ENCODE data around the gene IL2RA. TPM values are rescaled to one million over a fixed set of nuclear protein-coding genes. Genes with fewer than 3 reads are reported as not detected.

IL2RA gene
- total and polyA plus RNA-seq, 2 donors (not counting 3 experiments of a cell fraction or from before 2014, with no cell fraction given): not detected

DNA sequence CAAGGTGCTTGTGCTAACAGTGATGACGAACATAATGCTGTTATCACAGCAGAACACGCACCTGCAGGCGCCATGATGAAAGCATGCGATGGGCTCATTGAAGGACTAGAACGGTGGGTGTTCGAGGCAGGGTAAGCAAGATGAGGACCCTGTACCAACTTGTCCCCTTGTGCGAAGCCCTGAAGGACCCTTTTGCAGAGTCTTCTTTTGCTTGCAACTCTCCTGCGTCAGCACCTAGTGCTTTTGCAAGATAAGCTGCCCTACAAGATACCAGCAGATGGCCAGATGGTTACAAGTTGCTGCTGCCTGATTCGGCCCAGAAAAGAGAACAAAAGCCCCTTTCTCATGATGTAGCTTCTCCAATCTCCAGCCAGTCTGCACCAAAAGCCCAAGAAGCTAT is 80.6 kb downstream of the IL2RA start:
- Histone ChIP-seq H3K9me3 (replicated peaks; ENCODE audit: control insufficient read depth, insufficient read depth, low read length) (no peaks in the 10 kb centered on the region), H3K4me2 (ENCODE audit: insufficient read depth, low read length) (no peak overlapping the region), H2AFZ (ENCODE audit: low read depth, low read length) (no peak overlapping the region), H3K79me2 (ENCODE audit: control insufficient read depth, insufficient read depth, low read length) (peaks cover 3% of the 10 kb centered on the region), H3K36me3 (ENCODE audit: control insufficient read depth in 2 of 2, extremely low read depth in 1 of 2, insufficient read depth in 2 of 2, low read length in 2 of 2) (no peaks in the 10 kb centered on the region), H3K27ac (ENCODE audit: insufficient read depth, low read depth, low read length) (no peak overlapping the region), H3K4me3 (replicated peaks in 1 of 3; ENCODE audit: insufficient read depth in 1 of 3, low read depth in 1 of 3, low read length in 3 of 3) (no peak overlapping the region), H3K27me3 (ENCODE audit: control insufficient read depth in 2 of 2, insufficient read depth in 2 of 2, low read length in 2 of 2) (peaks cover 0 to 5% of the 10 kb centered on the region in 2 experiments), H3K9me1 (replicated peaks; ENCODE audit: control insufficient read depth, extremely low read depth, insufficient read depth, low read length) (no peaks in the 10 kb centered on the region), H3K9ac (replicated peaks; ENCODE audit: extremely low read depth, insufficient read depth, low read length) (no peak overlapping the region), H4K20me1 (replicated peaks; ENCODE audit: control insufficient read depth, extremely low read depth, insufficient read depth, low read length) (no peaks in the 10 kb centered on the region), H3K4me1 (ENCODE audit: control insufficient read depth, extremely low read depth, insufficient read depth, low read length) (peaks cover 4% of the 10 kb centered on the region)
- DNase-seq (ENCODE audit: low read depth, low spot score) (no peak), FAIRE-seq (no peak)
- TF ChIP-seq, protein P1, sequence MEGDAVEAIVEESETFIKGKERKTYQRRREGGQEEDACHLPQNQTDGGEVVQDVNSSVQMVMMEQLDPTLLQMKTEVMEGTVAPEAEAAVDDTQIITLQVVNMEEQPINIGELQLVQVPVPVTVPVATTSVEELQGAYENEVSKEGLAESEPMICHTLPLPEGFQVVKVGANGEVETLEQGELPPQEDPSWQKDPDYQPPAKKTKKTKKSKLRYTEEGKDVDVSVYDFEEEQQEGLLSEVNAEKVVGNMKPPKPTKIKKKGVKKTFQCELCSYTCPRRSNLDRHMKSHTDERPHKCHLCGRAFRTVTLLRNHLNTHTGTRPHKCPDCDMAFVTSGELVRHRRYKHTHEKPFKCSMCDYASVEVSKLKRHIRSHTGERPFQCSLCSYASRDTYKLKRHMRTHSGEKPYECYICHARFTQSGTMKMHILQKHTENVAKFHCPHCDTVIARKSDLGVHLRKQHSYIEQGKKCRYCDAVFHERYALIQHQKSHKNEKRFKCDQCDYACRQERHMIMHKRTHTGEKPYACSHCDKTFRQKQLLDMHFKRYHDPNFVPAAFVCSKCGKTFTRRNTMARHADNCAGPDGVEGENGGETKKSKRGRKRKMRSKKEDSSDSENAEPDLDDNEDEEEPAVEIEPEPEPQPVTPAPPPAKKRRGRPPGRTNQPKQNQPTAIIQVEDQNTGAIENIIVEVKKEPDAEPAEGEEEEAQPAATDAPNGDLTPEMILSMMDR (IDR thresholded peaks at IDR 0.05; ENCODE audit: extremely low read depth in 1 of 2, insufficient read depth in 1 of 2, low read depth in 1 of 2, low read length in 2 of 2): no peak
- TF ChIP-seq EZH2 (IDR thresholded peaks at IDR 0.05; ENCODE audit: borderline replicate concordance, low read depth, low read length, severe bottlenecking): no peak
- TF ChIP-seq POLR2A (IDR thresholded peaks at IDR 0.05; ENCODE audit: low read depth, low read length): no peak
- TF ChIP-seq, protein P2, sequence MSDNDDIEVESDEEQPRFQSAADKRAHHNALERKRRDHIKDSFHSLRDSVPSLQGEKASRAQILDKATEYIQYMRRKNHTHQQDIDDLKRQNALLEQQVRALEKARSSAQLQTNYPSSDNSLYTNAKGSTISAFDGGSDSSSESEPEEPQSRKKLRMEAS (IDR thresholded peaks at IDR 0.05; ENCODE audit: insufficient read depth, insufficient read length): no peak
- TF ChIP-seq FOS (IDR thresholded peaks at IDR 0.05; ENCODE audit: borderline replicate concordance, insufficient read depth, low read length): no peak
- no peak for TF ChIP-seq POLR2AphosphoS5 (IDR thresholded peaks at IDR 0.05; ENCODE audit: insufficient read depth, low read depth, low read length)
- no peak for TF ChIP-seq JUN (IDR thresholded peaks at IDR 0.05; ENCODE audit: borderline replicate concordance, insufficient read depth, insufficient read length, low read depth)
- TF ChIP-seq MYC (IDR thresholded peaks at IDR 0.05; ENCODE audit: low read depth, low read length): no peak
- TF ChIP-seq GATA2 (IDR thresholded peaks at IDR 0.05; ENCODE audit: insufficient read depth, insufficient read length, low read depth, low read length): no peak
- ChIA-PET POLR2A (no interaction called here), CTCF (interaction anchor here (0.9 to 1.1 kb wide), 3 partner anchors 29 to 105 kb away, joined by 3 read pairs; no protein-coding TSS in a partner anchor)
- dilution Hi-C loops (cut with MboI; ENCODE audit: extremely low pct_ligation_motif_present, low sequenced_read_pairs) (no loop called here), intact Hi-C loops (cut with micrococcal nuclease) (no loop called here)
- no TSS peak for BruUV-seq (replicated peaks)

All from endothelial cell of umbilical vein (primary cell).